PC-9 (cell line): ENCODE results near the gene RBM10.

Source experiments
- EZH2 ChIP-seq: fragments of 200-600 bp; sonication (generic); IDR thresholded peaks from 2 replicates; pipeline ENCODE4 v1.8.0; 2017; ENCODE audit warnings: antibody characterized with exemption, low read depth
- TF ChIP-seq, protein P1 (sequence below): fragments of 200-600 bp; sonication (generic); conservative IDR thresholded peaks from 2 replicates; pipeline ENCODE4 v1.6.1; 2017; ENCODE audit warnings: mixed run types, antibody characterized with exemption, mild to moderate bottlenecking, moderate library complexity

DNA sequence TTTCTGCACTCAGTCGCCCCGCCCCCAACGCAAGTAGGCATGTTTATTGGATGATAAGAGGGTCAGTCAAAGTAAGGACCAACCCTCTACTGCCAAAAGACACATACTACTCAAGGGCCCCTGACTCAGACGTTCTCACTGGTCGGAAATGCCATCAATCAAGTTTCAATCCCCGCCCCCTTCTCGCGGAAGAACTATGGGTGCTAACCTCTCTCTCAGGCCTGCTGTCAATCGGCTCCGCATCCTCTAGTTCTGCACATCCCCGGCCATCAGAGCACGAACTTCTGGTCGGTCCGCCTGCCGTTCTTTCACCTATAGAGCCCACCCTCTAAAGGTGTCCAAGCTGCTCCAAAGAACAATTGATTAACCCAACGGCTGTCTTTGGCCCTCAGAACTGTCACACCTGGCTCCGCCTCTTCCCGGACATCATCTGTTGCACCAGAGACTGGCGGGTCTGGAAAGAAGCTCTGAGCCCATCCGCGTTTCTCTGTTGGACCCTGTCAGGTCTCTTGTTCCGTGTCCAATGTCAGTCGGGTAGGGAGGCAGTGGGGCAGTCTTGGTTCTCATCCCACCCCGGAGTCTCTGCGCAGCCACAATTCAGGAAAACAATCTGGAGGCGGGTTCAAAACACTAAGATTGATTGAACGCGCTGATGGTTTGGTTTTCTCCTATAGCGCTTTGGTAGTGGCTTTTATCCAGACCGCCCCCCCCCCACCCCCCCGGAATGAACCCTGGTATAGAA, 15.7 kb upstream of the RBM10 start:
- TF ChIP-seq, protein P1, sequence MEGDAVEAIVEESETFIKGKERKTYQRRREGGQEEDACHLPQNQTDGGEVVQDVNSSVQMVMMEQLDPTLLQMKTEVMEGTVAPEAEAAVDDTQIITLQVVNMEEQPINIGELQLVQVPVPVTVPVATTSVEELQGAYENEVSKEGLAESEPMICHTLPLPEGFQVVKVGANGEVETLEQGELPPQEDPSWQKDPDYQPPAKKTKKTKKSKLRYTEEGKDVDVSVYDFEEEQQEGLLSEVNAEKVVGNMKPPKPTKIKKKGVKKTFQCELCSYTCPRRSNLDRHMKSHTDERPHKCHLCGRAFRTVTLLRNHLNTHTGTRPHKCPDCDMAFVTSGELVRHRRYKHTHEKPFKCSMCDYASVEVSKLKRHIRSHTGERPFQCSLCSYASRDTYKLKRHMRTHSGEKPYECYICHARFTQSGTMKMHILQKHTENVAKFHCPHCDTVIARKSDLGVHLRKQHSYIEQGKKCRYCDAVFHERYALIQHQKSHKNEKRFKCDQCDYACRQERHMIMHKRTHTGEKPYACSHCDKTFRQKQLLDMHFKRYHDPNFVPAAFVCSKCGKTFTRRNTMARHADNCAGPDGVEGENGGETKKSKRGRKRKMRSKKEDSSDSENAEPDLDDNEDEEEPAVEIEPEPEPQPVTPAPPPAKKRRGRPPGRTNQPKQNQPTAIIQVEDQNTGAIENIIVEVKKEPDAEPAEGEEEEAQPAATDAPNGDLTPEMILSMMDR = no peak
- no peak for TF ChIP-seq EZH2
